ENCODE results near the gene IFNG.

Gene IFNG

GRCh38 chr12:68163560-68164081 lies 4.1 kb upstream of the IFNG start:
- no peak for DNase-seq

- no peak for DNase-seq
Observed at GRCh38 chr12:68162374-68162773, 2.8 kb upstream of the IFNG start.

- DNase-seq, result no peak
Observed at GRCh38 chr12:68158432-68158831, 1.1 kb downstream of the IFNG start.

GRCh38 chr12:68157380-68157779 lies 2.2 kb downstream of the IFNG start:
- DNase-seq, result no peak

- DNase-seq, result no peak
Observed at GRCh38 chr12:68156636-68157035, 2.9 kb downstream of the IFNG start.

- DNase-seq, result no peak
Observed at GRCh38 chr12:68154779-68155178, 4.8 kb downstream of the IFNG start.

GRCh38 chr12:68148261-68148951 lies 11.1 kb downstream of the IFNG start:
- no peak for DNase-seq

- no peak for DNase-seq
Observed at GRCh38 chr12:68140556-68140955, 19.0 kb downstream of the IFNG start.

- DNase-seq, result no peak
Observed at GRCh38 chr12:68139941-68140340, 19.6 kb downstream of the IFNG start.

GRCh38 chr12:68139001-68139400 lies 20.5 kb downstream of the IFNG start:
- DNase-seq, result no peak

GRCh38 chr12:68138480-68138879 lies 21.1 kb downstream of the IFNG start:
- DNase-seq, result no peak

GRCh38 chr12:68137335-68137830 lies 22.2 kb downstream of the IFNG start:
- no peak for DNase-seq

GRCh38 chr12:68135520-68135919 lies 24.0 kb downstream of the IFNG start:
- DNase-seq, result no peak

GRCh38 chr12:68131867-68132414 lies 27.6 kb downstream of the IFNG start:
- no peak for DNase-seq

GRCh38 chr12:68129979-68130378 lies 29.6 kb downstream of the IFNG start:
- no peak for DNase-seq

- no peak for DNase-seq
Observed at GRCh38 chr12:68122236-68122920, 37.2 kb downstream of the IFNG start.

GRCh38 chr12:68121143-68121542 lies 38.4 kb downstream of the IFNG start:
- no peak for DNase-seq

- DNase-seq, result peak; percentile 70
Observed at GRCh38 chr12:68119724-68120211, 39.8 kb downstream of the IFNG start.

GRCh38 chr12:68119250-68119649 lies 40.3 kb downstream of the IFNG start:
- no peak for DNase-seq

- DNase-seq, result no peak
Observed at GRCh38 chr12:68118096-68118755, 41.3 kb downstream of the IFNG start.

- DNase-seq, result no peak
Observed at GRCh38 chr12:68117661-68118060, 41.9 kb downstream of the IFNG start.

- DNase-seq, result no peak
Observed at GRCh38 chr12:68115281-68115680, 44.3 kb downstream of the IFNG start.

GRCh38 chr12:68114606-68115005 lies 44.9 kb downstream of the IFNG start:
- no peak for DNase-seq
